ENCODE measurements around the gene GULP1.

DNA sequence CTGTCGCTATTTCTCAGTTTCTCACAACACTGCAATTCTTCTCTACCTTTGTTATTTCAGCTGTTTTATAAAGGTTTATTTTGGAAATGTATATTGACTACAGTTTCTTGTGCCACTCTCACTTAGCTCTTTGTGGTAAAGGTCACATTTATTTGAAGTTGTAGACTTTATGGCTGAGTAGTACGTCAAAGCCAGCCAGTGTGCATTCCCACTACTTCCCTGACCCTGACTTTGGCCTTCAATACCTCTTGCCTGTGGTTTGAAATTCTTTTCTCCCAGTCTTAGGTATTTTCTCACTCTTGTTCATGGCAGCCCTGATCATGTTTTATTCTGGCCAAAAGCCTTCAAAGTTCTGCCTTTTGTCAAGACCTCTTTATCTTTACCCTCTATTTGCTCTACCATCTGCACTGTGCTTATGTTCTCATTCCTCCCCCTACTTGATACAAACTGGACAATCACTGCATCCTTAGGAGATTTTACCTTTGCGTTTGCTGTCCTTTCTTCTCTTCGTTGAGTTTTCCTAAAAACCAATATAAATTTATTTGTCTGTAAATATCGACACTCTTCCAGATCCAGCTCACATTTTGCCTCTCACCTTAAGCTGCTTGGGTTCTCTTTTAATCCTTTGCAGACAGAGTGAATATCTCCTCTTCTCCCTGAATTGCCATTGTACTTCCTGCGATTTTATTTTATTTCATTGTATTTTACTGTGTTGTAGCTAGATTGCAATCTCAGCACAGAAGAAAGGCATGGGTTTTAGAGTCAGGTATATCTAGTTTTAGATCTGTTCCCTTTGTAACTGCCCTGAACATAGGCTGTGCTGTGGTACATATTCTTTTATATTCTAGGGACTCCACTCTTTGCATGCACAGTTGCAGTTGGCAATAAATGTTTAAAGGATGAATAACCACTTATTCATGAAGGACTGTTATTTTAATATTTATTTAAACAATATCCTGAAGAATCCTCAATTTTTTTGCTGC lies 31.2 kb downstream of the GULP1 start:
- TF ChIP-seq, protein P1, sequence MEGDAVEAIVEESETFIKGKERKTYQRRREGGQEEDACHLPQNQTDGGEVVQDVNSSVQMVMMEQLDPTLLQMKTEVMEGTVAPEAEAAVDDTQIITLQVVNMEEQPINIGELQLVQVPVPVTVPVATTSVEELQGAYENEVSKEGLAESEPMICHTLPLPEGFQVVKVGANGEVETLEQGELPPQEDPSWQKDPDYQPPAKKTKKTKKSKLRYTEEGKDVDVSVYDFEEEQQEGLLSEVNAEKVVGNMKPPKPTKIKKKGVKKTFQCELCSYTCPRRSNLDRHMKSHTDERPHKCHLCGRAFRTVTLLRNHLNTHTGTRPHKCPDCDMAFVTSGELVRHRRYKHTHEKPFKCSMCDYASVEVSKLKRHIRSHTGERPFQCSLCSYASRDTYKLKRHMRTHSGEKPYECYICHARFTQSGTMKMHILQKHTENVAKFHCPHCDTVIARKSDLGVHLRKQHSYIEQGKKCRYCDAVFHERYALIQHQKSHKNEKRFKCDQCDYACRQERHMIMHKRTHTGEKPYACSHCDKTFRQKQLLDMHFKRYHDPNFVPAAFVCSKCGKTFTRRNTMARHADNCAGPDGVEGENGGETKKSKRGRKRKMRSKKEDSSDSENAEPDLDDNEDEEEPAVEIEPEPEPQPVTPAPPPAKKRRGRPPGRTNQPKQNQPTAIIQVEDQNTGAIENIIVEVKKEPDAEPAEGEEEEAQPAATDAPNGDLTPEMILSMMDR (IDR thresholded peaks at IDR 0.05), result no peak
- no peak for TF ChIP-seq EP300 (IDR thresholded peaks at IDR 0.05)
- no peak for TF ChIP-seq POLR2A (IDR thresholded peaks at IDR 0.05)
